Amygdala (tissue), 56 donors: ENCODE data around the gene CAGE1.
"Not testable (repeated sequence)": the region's sequence is repeated elsewhere in the genome, so short reads cannot be mapped to it uniquely, and the experiment has no call there.

Experiments used
- DNase-seq, 56 donors: peaks; one replicate each; lab custom pipeline; 2025; lab: John Stamatoyannopoulos, UW

CAGE1 gene

DNA sequence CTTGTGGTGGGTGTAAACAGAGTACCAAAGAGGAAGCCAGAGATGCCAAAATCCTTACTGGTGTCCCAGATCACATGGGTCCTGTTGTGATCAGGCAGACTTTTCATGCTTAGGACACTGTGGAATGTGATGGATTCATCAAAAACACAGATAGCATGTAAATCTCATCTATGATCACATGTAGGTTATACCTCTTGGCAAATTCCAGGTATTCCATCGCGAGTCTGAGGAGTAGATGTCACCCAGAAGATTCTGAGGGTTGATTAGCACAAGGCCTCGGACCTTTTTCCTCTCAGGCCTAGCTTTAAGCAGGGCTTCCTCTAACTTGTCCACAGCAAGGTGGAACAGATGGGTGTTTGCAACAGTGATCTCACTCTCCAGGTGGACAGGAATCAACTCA is 48.3 kb downstream of the CAGE1 start:
- no peak for DNase-seq

DNA sequence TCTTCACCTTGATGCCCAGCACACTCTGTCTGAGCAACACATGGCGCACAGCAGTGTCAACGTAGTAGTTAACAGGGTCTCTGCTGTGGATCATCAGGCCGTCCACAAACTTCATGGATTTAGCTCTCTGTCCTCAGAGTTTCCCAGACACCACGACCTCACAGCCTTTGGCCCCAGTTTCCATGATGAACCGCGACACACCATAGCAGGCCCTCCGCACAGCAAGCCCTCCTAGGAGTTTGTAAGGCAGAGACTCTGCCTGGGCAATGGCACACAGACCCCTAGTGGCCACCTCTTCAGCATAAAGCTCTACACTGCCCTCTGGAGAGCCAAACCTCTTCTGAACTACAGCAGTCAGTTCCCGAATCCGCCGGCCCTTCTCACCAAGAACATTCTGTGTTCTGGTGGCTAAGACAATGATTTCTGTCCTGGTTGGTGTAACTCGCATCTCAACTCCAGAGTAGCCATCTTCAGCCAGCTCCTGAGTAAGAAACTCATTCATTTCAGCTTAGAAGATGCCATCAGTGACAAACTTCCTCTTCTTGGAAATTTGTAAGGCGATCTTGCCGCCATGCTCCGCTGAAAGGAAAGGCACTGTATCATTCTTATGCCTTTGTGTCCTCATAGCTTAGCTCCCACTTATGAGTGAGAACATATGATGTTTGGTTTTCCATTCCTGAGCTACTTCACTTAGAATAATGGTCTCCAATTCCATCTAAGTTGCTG is 50.4 kb downstream of the CAGE1 start:
- peak in 1 of 56 donors; percentile 13 for DNase-seq

DNA sequence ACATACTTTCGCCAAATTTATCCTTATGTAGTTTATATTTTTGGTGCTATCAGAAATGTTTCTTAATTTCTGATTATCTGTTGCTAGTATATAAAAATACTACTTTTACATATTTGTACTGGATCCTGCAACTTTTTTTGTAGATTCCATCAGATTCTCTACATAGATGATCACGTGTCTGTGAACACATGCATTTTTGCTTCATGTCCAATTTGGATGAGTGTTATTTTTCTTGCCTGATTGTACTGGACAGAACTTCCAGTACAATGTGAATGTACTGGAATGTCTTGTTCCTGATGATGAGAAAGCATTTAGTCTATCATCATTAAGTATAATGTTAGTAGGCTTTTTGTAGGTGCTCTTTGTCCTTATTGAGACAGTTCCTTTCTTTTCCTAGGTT is 51.5 kb downstream of the CAGE1 start:
- no peak for DNase-seq

DNA sequence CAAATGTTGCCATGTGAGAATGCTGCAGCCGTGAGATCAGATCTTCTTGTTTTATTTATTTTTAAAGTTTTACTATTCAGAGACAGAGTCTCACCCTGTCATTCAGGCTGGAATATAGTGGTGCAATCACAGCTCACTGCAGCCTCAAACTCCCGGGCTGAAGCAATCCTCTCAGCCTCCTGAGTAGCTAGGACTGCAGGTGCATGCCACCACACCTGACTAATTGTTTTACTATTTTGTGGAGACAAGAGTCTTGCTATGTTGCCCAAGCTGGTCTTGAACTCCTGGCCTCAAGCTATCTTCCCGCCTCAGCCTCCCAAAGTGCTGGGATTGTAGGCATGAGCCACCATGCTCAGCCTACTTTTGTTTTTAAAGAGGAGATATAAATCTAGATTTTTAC is 54.0 kb downstream of the CAGE1 start:
- DNase-seq: no peak

DNA sequence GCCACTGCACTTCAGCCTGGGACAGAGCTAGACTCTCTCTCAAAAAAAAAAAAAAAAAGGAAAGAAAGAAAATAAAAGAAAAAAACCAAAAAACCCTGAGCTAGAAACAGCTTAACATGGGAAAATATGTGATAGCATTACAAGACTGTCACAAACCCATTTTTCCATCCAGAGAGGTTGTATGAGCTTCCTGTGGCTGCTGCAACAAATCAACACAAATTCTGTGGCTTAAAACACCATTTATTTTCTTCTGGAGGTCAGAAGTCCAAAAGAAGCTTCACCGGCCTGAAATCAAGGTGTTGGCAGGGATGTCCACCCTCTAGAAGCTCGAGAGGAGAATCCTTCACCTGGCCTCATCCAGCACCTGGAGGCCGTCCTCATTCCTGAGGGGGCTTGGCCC is 54.9 kb downstream of the CAGE1 start:
- no peak for DNase-seq

DNA sequence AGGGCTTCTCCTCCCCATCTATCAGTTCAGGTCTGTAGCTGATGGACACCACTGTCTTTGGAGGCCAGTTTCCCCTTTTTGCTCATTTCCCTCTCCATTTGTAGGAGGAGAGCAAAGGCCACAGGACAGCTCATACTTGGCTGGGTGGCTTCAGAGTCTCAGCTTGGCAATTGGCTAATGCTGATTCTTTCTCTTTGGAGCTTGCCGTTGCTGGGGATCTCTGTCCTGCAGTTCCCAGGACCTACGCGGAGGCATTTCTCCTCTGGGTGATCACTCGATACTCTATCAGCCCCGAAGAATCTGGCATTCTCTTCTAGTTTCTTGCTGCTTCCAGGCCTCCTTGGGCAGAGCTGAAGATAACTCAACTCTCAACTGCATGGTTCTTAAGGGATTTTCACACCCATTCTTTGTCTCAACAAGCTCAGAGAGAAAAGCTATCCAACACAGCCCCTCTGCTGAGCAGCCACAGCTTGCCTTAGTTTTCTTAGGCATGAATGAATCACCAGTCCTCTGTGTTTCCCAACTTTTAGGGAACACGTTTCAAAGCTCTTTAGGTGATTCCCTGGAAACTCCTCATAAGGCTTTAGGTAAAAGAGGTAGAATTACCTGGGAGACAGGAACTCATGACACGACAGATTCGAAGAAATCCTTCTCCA is 57.3 kb downstream of the CAGE1 start:
- DNase-seq: no peak

DNA sequence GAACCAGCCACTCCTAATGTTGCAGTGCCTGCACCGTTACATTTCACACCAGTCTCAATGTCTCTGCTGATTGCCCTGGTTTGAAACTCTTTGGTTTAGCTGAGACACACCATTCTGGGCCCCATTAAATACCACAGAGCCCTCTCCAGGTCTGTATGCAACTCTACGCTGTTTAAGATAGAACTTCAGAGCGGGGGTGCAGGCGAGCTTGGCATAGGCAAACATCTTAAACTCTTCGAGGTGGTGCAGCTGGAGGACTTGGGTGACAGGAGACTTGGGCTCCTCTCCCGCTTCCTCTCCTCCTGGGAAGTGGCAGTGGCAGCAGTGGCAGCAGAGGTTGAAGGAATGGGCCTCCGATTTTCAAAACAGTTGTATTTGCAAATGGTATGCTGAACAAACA is 58.1 kb downstream of the CAGE1 start:
- DNase-seq: no peak

DNA sequence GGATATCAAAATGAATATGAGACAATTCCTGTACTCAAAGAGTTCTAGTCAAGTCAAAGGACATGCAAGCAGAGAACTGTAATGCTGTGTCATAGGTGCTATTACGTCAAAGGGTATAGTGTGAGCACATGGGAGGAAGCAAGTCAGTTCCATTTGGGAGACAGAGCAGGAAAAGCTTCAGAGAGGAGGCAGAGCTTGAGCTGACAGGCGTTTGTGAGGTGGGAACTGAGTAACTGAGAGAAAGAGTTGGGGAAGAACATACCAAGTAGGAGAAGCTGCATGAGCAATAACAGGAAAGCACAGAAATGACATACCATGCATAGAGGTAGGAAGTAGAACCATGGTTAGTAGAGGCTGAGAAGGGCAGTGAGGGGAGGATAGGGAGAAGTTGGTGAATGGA is 61.3 kb downstream of the CAGE1 start:
- no peak for DNase-seq

DNA sequence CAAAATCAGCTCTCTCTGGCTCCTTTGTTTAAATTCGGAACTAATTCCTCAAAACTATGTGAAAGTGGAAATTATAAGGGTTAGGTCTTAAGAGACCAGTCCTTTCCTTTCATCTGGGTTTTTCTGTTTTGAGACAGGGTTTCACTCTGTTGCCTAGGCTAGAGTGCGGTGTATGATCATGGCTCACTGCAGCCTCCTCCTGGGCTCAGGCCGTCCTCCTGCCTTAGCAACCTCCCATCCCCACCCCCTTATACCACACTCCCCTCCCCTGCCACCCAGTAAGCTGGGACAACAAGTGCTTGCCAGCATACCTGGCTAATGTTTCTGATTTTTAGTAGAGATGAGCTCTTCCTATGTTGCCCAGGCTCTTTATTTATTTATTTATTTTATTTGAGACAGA is 63.8 kb downstream of the CAGE1 start:
- DNase-seq: no peak

DNA sequence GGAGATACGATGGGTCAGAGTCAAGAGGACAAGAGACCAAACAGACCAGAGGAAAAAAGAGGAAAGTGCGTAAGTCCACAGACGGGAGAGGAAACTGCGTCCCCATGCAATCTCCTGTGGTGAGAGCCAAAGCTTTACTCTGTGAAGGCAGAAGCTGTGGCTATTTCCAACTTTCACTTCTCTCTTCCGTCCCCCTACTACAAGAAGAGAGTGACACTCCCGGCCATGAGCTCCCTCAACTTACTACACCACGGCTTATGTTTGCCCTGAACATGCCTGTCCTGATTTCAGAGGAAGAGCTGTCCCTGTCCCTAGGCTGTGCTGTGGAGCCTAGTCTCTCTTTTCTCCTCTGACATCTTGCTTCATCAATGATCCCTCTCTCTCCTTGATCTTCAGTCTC is 65.0 kb downstream of the CAGE1 start:
- DNase-seq: peak in 21 of 56 donors; percentile 3 to 69 (median 15)

DNA sequence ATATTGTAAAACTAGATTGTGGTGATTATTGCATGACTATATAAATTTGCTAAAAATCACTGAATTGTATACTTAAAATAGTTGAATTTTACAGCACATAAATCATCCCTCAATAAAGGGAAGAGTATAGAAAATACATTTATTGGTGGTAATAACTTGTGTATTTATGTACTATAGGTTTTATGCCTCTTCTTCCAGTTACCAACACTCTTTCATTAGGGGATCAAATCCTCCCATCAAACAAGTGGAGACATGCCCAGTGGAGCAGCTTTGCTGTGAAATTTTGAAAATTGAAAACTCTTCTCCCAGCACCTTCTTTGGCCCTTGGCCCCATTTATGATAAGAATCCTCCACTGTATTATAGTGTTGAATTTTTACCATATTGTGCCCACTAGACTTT is 66.5 kb downstream of the CAGE1 start:
- no peak for DNase-seq

DNA sequence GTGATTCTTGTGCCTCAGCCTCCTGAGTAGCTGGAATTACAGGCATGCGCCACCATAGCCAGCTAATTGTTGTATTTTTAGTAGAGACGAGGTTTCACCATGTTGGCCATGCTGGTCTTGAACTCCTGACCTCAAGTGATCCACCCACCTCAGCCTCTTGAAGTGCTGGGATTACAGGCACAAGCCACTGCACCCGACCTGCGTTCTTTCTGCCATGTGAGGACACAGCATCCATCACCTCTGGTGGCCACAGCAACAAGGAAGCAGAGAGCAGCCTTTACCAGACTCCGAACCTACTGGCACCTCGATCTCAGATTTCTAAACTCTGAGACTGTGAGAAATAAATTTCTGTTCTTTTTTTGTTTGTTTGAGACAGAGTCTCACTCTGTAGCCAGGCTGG is 67.7 kb downstream of the CAGE1 start:
- DNase-seq: not testable (repeated sequence)

DNA sequence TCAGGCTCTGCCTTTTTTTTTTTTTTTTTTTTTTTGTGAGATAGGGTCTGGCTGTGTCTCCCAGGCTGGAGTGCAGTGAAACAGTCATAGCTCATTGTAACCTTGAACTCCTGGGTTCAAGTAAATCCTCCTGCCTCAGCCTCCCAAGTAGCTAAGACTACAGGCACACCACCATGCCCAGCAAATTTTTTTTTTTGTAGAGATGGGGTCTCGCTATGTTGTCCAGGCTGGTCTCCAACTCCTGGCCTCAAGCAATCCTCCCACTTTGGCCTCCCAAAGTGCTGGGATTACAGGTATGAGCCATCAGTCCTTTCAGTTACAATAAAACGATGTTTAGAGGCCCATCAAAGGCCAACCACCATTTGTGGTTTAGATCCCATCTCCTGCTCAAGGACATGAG is 70.1 kb downstream of the CAGE1 start:
- not testable (repeated sequence) for DNase-seq

DNA sequence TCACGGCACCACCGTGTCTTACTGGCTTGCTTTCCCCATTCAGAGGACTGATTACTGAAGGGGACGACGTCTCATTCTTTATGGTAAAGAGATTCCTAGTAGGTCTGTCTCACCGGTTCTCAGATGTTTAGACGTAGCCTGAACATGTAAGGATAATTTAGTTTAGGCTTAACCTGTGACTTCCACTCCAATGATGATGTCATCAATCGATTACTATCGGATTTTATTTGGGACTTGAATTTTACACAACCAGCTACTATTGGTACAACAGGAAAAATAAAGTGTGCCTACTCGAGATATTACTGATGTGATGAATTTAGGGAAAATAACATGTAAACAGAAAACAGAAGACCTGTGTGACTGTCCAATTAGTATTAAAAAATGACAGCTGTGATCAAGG is 72.0 kb downstream of the CAGE1 start:
- DNase-seq: no peak

DNA sequence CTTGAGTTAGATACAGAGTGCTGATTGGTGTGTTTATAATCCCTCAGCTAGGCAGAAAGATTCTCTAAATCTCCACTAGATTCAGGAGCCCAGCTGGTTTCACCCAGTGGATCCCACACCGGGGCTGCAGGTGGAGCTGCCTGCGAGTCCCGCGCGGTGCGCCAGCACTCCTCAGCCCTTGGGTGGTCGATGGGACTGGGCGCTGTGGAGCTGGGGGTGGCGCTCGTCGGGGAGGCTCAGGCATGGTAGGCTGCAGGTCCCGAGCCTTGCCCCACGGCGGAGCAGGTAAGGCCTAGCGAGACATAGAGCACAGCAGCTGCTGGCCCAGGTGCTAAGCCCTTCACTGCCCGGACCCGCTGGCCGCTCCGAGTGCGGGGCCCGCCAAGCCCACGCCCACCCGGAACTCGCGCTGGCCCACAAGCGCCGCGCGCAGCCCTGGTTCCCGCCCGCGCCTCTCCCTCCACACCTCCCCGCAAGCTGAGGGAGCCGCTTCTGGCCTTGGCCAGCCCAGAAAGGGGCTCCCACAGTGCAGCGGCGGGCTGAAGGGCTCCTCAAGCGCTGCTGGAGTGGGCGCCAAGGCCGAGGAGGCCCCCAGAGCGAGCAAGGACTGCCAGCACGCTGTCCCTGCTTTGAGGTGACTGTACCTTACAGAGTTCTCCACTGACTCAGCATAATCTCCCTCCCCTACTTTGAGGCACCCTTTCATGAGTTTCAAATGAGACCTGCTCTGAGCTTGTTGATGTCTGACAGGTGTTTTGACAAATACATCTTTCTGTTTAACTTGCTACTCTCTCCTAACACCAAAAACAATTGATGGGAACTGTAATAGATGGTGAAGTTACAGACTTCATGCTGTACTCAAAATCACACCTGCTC is 72.6 kb downstream of the CAGE1 start:
- no peak for DNase-seq

DNA sequence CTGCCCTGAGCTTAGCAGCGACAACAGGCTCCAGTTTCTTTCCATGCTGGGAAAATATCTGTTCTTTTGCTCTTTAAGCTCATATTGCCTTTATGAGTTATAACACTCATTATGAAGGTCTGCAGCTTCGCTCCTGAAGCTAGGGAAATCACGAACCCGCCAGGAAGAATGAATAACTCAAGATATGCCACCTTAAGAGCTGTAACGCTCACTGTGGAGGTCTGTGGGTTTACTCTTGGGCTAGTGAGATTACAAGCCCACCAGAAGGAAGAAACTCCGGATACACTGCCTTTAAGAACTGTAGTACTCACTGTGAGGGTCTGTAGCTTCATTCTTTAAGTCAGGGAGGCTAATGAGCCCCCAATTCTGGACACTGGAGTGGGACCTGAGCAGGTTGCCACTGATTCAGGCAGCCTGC is 73.6 kb downstream of the CAGE1 start:
- DNase-seq: no peak

DNA sequence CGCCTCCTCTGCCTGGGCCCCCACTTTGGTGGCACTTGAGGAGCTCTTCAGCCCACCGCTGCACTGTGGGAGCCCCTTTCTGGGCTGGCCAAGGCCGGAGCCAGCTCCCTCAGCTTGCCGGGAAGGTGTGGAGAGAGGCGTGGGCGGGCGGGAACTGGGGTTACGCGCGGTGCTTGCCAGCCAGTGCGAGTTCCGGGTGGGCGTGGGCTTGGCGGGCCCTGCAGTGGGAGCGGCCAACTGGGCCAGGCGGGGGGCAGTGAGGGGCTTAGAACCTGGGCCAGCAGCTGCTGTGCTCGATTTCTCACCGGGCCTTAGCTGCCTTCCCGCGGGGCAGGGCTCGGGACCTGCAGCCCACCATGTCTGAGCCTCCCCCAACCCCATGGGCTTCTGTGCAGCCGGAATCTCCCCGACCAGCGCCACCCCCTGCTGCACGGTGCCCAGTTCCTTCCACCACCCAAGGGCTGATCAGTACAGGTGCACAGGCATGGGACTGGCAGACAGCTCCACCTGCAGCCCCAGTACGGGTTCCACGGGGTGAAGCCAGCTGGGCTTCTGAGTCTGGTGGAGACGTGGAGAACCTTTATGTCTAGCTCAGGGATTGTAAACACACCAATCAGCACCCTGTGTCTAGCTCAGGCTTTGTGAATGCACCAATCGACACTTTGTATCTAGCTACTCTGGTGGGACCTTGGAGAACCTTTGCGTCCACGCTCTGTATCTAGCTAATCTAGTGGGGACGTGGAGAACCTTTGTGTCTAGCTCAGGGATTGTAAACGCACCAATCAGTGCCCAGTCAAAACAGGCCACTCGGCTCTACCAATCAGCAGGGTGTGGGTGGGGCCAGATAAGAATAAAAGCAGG is 74.2 kb downstream of the CAGE1 start:
- not testable (repeated sequence) for DNase-seq

DNA sequence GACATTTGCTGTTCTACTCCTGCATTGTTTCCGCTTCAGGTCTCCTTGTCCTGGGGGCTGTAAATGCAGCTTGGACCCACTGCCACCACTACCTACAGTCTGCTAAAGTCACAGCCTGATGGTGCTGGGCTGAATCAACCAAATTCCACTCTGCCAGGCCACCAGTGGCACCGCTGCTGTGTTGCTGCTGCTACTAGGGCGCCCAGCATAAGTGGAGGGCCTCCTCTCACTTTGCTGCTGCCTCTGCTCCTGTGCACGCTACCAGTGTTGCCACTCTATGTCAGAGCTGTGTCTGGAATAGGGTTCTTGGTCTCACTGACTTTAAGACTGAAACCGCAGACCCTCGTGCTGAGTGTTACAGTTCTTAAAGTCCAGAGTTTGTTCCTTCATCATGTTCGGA is 75.1 kb downstream of the CAGE1 start:
- no peak for DNase-seq

DNA sequence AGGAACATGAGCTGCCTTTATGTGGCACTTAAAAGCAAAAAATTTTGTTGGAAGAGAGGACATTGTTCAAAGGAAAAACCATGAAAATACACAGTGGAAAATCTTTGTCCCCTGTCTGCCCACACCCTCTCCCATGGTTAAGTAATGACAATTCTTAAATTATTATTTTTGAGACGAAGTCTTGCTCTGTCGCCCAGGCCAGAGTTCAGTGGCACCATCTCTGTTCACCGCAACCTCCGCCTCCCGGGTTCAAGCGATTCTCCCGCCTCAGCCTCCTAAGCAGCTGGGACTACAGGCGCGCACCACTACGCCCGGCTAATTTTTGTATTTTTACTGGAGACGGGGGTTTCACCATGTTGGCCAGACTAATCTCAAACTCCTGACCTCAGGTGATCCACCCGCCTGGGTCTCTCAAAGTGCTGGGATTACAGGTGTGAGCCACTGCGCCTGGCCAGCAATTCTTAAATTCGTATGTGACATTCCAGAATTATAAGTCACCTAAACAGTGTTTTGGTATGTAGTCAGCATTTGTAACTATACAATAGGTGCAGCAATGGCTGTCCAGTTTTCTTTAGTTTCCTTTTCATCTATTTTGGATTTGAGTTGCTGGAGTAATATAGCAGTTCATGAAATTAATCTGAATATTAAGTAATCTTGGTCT is 75.9 kb downstream of the CAGE1 start:
- peak in 2 of 56 donors; percentile 9 to 21 for DNase-seq
